Measurements from ENCODE around the gene MRGPRE. TPM values are rescaled to one million over a fixed set of nuclear protein-coding genes. Genes with fewer than 3 reads are reported as not detected.

Gene MRGPRE
- 0.07 to 0.28 TPM (median 0.08 TPM) in 5 replicates for total RNA-seq (2022; extraction: Qiagen RNA extraction)

GRCh38 chr11:3231851-3232744, at the start of gene MRGPRE:
TSS of gene MRGPRE (minus strand) at chr11:3232417. CDS start at chr11:3228799, 3,618 bp downstream.

GRCh38 chr11:3218483-3219280, 13.5 kb downstream of the MRGPRE start, which contains the start of gene MRGPRG:
TSS of gene MRGPRG (minus strand) at chr11:3218813. CDS start at chr11:3218813, 0 bp downstream.

Other genes with a start within 250 kb of the MRGPRE start
- gene NAP1L4, start 240.1 kb downstream of the MRGPRE start, total RNA-seq (2022; extraction: Qiagen RNA extraction), result 110 to 129 TPM (median 116 TPM) in 5 replicates
- 61.1 to 76.4 TPM (median 62.0 TPM) in 5 replicates for gene CARS1, start 175.0 kb downstream of the MRGPRE start, total RNA-seq (2022; extraction: Qiagen RNA extraction)
- gene OSBPL5, start 67.1 kb downstream of the MRGPRE start, total RNA-seq (2022; extraction: Qiagen RNA extraction), result 7.5 to 10.5 TPM (median 9.2 TPM) in 5 replicates
- gene MRGPRG, start 13.6 kb downstream of the MRGPRE start, total RNA-seq (2022; extraction: Qiagen RNA extraction), result not detected in 5 replicates
- 16.6 to 20.4 TPM (median 17.2 TPM) in 5 replicates for gene ZNF195, start 146.7 kb upstream of the MRGPRE start, total RNA-seq (2022; extraction: Qiagen RNA extraction)

Measured in A549 treated with AZD2906 at 1 μM for 4 hours (cell line).